IPS-18c (cell line): ENCODE results near the gene RERGL.
"Not testable (repeated sequence)": the region's sequence is repeated elsewhere in the genome, so short reads cannot be mapped to it uniquely, and the experiment has no call there.

Source experiments
- H3K4me3 ChIP-seq: 2 replicates; pipeline ENCODE4 v1.7.0; 2013; ENCODE audit warnings: low read depth, mild to moderate bottlenecking, low read length, moderate library complexity; ENCODE audit not compliant: insufficient read depth
- H3K9me3 ChIP-seq: one replicate; pipeline ENCODE4 v1.6.1; 2013; ENCODE audit warnings: mild to moderate bottlenecking, low read length, moderate library complexity; ENCODE audit not compliant: control insufficient read depth, insufficient read depth

The RERGL gene, protein sequence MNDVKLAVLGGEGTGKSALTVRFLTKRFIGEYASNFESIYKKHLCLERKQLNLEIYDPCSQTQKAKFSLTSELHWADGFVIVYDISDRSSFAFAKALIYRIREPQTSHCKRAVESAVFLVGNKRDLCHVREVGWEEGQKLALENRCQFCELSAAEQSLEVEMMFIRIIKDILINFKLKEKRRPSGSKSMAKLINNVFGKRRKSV

DNA sequence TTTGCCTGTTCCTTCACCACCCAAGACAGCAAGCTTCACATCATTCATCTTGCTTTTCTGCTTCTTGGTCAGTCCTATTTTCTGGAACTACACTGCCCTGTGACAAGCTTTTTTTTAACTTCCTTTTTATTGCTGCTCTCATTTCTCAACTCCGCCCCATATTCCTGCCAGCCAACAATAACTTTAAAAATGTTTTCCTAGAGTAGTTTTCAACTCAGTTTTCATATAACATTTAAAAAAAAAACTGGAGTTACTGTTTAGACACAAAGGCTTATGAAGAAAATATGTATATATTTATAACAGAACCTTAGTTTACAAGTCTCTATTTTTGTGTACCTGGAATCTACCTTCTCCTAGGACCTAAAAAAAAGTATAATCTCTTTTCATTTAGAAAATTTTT is at the start of gene RERGL:
RERGL (minus strand) TSS at position 101 of the 400 bp plus-strand sequence; CDS start at position 48, 53 bp downstream.
- no peak within 1 kb of the TSS for H3K4me3 ChIP-seq
- no peaks in the 10 kb centered on the region for H3K9me3 ChIP-seq

GRCh38 chr12:18139254-18139653 is 49.3 kb upstream of the RERGL start:
- H3K9me3 ChIP-seq: no peaks in the 10 kb centered on the region
- no peak overlapping the region for H3K4me3 ChIP-seq

GRCh38 chr12:18135509-18135908 is 45.5 kb upstream of the RERGL start:
- H3K9me3 ChIP-seq: no peaks in the 10 kb centered on the region
- H3K4me3 ChIP-seq: no peak overlapping the region

DNA sequence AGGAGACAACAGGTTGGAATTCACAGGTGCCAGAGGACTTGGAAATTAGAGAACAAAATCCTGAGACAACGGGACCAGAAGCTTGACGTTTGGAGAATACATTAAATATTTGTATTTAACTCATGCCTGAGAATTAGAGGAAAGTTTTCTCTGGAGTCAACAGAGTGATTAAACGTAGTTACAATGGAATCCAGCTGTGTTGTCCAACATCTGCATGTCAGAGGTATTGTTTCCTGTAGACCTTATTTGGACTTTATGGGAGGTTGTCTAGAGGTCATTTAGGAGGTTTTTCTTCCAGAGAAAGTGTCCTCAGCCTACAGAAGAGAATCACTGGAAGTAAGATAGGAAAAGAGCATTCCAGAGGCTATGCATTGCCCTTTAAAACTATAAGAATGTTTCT is 45.1 kb upstream of the RERGL start:
- no peak overlapping the region for H3K4me3 ChIP-seq
- no peaks in the 10 kb centered on the region for H3K9me3 ChIP-seq

GRCh38 chr12:18130851-18131250 is 40.9 kb upstream of the RERGL start:
- H3K9me3 ChIP-seq: peaks cover 5% of the 10 kb centered on the region

DNA sequence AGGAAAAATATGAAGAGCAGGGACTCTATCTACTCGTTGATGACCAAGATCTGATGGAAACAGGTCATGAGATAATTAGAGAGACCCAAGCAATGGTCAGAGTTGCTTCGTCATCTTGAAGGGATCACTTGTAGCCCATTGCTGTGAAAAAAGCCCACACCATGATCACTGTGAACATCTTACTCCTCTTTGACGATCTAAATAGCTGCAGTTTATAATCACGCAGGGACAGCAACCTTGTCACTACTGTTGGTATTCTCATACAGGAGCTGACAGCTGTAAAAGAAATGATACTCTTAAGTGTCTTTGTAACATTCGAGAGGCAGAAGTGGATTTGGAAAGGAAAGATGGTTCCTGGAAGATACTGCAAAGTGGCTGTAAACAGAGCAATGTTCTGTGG is 33.7 kb upstream of the RERGL start:
- Histone ChIP-seq H3K4me3 (no peak overlapping the region), H3K9me3 (peaks cover 5% of the 10 kb centered on the region)

More at GRCh38 chr12:18130851-18131250, 40.9 kb upstream of the RERGL start:
- no peak overlapping the region for H3K4me3 ChIP-seq

GRCh38 chr12:18120899-18121298 is 30.9 kb upstream of the RERGL start:
- Histone ChIP-seq H3K9me3 (no peaks in the 10 kb centered on the region), H3K4me3 (no peak overlapping the region)

DNA sequence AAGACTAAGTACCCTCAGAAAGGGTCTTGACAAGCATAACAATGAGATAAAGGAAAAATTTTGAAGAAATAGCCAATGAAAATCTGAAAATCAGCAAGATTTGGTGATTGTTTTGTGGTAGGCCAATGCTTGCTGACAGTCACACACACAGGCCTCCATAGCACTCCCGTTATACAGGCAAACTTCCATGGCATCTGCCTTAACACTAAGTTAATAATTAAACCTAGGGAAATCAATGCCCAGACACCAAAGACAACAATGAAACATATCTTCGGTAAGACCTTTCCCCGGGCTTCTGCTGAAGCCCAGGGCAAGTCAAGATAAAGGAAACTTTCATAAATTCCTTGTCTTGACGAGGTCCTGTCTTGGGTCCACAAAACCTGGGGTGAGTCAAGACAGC is 18.6 kb upstream of the RERGL start:
- Histone ChIP-seq H3K4me3 (no peak overlapping the region), H3K9me3 (no peaks in the 10 kb centered on the region)

GRCh38 chr12:18103624-18104023 is 13.6 kb upstream of the RERGL start:
- Histone ChIP-seq H3K4me3 (no peak overlapping the region), H3K9me3 (peaks cover 3% of the 10 kb centered on the region)

DNA sequence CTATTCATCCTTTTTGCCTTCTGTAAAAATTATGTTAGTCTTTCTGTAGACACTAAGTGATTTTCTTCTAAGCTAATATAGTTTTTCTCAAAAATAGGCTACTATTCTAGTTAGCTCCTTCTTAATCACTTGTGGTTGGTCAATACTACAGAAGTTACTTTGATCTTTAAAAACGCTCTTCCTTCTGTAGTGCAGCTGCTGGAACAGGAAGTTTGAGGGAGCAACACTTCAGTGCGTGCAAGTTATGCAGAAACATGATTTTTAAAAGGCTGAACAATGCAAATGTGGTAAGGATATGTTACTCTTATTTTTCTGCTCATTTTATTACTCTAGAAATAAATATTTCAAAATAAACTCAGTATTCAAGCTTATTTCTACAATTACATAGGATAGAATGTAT is 11.1 kb upstream of the RERGL start:
- peaks cover 3% of the 10 kb centered on the region for H3K9me3 ChIP-seq

GRCh38 chr12:18084080-18084479 is 5.9 kb downstream of the RERGL start:
- Histone ChIP-seq H3K9me3 (no peaks in the 10 kb centered on the region), H3K4me3 (no peak overlapping the region)

More for the DNA sequence above, 11.1 kb upstream of the RERGL start:
- H3K4me3 ChIP-seq: no peak overlapping the region

- H3K4me3 ChIP-seq: no peak overlapping the region
- no peaks in the 10 kb centered on the region for H3K9me3 ChIP-seq
Observed at GRCh38 chr12:18079541-18080246, 10.3 kb downstream of the RERGL start.

GRCh38 chr12:18074001-18074400 is 16.0 kb downstream of the RERGL start:
- no peaks in the 10 kb centered on the region for H3K9me3 ChIP-seq
- H3K4me3 ChIP-seq: no peak overlapping the region

DNA sequence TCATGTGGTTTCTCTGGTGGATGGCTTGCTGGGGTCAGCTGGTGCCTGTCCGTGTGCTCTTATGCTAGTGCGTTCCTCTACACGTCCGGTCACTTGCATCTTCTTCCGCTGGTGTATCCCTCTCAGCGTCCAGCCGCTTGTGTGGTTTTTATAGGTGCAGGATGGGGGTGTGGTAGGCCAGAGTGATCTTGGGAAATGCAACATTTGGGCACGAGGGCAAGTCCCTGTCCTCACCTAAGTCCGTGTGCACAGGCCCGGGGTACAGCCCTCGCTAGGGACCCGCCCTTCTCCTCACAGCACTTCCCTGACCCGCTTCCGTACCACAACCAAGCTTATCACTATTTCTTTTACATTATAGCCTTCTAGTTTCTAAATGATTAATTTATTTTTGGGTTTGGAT is 17.3 kb downstream of the RERGL start:
- no peak overlapping the region for H3K4me3 ChIP-seq
- H3K9me3 ChIP-seq: no peaks in the 10 kb centered on the region

DNA sequence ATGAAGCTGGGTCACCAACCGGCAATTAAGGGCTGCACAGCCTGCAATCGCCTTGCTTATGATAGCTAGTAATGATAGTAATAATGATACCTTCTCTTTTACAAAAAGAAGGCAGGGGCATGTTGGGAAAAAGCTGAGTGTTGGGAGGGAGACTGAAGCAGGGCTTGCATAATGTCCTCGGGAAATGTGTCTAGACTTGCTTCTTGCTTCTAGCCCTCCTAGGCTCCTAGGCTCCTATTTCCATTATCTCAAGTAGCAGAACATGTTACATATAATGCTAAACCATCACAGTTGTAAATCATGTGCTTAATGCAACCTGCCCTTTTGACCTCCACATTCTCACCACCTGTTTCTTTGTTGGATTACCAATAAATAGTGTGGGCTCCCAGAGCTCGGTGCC is 18.7 kb downstream of the RERGL start:
- no peaks in the 10 kb centered on the region for H3K9me3 ChIP-seq
- H3K4me3 ChIP-seq: no peak overlapping the region

- Histone ChIP-seq H3K4me3 (no peak overlapping the region), H3K9me3 (no peaks in the 10 kb centered on the region)
Observed at GRCh38 chr12:18068355-18068754, 21.6 kb downstream of the RERGL start.

DNA sequence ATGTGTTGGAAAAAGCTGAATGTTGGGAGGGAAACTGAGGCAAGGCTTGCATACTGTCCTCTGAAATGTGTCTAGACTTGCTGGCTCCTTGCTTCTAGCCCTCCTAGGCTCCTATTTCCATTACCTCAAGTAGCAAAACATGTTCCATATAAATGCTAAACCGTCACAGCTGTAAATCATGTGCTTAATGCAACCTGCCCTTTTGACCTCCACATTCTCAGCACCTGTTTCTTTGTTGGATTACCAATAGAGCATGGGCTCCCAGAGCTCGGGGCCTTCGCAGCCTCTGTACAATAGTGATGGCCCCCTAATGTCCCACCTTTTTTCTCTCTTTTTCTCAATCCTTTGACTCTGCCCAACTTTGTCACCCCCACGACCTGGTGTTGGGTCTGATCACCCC is 23.3 kb downstream of the RERGL start:
- no peaks in the 10 kb centered on the region for H3K9me3 ChIP-seq
- H3K4me3 ChIP-seq: no peak overlapping the region

DNA sequence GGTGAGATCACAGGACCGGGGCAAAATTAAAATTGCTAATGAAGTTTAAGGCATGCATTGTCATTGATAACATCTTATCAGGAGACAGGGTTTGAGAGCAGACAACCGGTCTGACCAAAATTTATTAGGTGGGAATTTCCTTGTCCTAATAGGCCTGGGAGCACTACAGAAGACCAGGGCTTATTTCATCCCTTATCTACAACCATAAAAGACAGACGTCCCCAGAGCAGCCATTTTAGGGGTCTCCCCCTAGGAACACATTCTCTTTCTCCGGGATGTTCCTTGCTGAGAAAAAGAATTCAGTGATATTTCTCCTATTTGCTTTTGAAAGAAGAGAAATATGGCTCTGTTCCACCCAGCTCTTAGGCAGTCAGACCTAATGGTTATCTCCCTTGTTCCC is 27.1 kb downstream of the RERGL start:
- not testable (repeated sequence) for H3K4me3 ChIP-seq, H3K9me3 ChIP-seq

GRCh38 chr12:18057051-18057450 is 32.9 kb downstream of the RERGL start:
- Histone ChIP-seq H3K9me3 (peaks cover 2% of the 10 kb centered on the region), H3K4me3 (no peak overlapping the region)
